ENCODE data around the gene ROCK2. TPM values are rescaled to one million over a fixed set of nuclear protein-coding genes. Genes with fewer than 3 reads are reported as not detected.

The ROCK2 gene
- polyA plus RNA-seq, 1 experiment, result 6.0 TPM

DNA sequence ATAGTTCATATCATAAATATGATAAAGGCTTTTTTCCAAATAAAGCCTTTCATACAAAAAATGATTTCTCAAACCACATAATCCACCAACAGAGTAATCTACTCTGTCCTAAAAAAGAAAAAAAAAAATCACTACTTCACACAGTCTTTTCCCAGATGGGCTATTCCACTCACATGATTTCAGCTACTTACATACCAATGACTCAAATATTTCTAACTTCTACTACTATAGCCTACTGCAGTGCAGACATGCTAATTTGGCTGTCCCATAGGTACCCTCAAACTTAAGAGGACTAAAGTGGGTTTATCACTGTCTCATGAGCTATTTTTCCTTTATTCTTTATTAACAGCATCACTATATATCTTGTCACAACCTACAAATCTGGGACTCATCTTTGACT lies 131.8 kb downstream of the ROCK2 start:
- CTCF ChIA-PET, result interaction anchor here (0.5 to 1.1 kb wide), 4 partner anchors 21 to 199 kb away, joined by 3 to 4 read pairs (median 3); no protein-coding TSS in a partner anchor
- POLR2A ChIA-PET, result no interaction called here
- H3K36me3 ChIP-seq (ENCODE audit: control insufficient read depth, insufficient read depth, low read length), result peaks cover 1% of the 10 kb centered on the region; the same call in 1 of the 2 replicates

GRCh38 chr2:11208083-11208482 lies 136.4 kb downstream of the ROCK2 start:
- no peak overlapping the region for H3K4me3 ChIP-seq (ENCODE audit: low read depth, low read length)
- CTCF ChIA-PET, result interaction anchor here (0.6 to 2.1 kb wide), 2 partner anchors 75 to 92 kb away, joined by 3 to 6 read pairs; a partner anchor contains a TSS
- no peak for DNase-seq (ENCODE audit: low read depth)
- TF ChIP-seq CTCF (IDR thresholded peaks at IDR 0.05; ENCODE audit: insufficient read depth, low read depth, low read length), result no peak
- H3K36me3 ChIP-seq (ENCODE audit: control insufficient read depth, insufficient read depth, low read length), result peaks cover 1% of the 10 kb centered on the region; the same call in 1 of the 2 replicates
- POLR2A ChIA-PET, result no interaction called here
- H3K27me3 ChIP-seq (ENCODE audit: control insufficient read depth, insufficient read depth, low read length), result no peaks in the 10 kb centered on the region

More for the DNA sequence above, 131.8 kb downstream of the ROCK2 start:
- Histone ChIP-seq H3K27me3 (ENCODE audit: control insufficient read depth, insufficient read depth, low read length) (no peaks in the 10 kb centered on the region), H3K4me3 (ENCODE audit: low read depth, low read length) (no peak overlapping the region)
- DNase-seq (ENCODE audit: low read depth), result no peak
- TF ChIP-seq CTCF (IDR thresholded peaks at IDR 0.05; ENCODE audit: insufficient read depth, low read depth, low read length), result no peak

DNA sequence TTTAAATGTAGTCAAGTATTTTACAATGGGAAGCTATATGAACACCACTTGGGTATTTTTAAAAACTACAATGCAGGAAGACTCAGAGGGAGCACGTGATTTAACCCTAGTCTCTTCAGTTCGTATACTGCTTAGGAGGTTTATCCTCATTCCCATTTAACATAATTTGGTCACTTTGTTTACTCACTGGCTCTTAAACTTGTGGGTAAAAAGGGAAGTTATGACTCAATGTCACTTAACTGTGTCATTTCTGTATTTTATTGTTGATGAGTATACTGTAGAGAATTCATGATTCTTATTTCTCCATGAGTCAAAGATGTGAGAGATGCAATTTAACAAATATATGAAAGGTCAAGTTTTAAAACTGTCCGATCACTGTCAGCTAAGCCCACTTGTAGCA lies 141.0 kb downstream of the ROCK2 start:
- POLR2A ChIA-PET, result no interaction called here
- no peaks in the 10 kb centered on the region for H3K36me3 ChIP-seq (ENCODE audit: control insufficient read depth, insufficient read depth, low read length)
- H3K4me3 ChIP-seq (ENCODE audit: low read depth, low read length), result no peak overlapping the region
- peak; percentile 60 for DNase-seq (ENCODE audit: low read depth)
- CTCF ChIA-PET, result no interaction called here
- no peaks in the 10 kb centered on the region for H3K27me3 ChIP-seq (ENCODE audit: control insufficient read depth, insufficient read depth, low read length)
- TF ChIP-seq CTCF (IDR thresholded peaks at IDR 0.05; ENCODE audit: insufficient read depth, low read depth, low read length), result no peak

- POLR2A ChIA-PET, result no interaction called here
- peaks cover 1% of the 10 kb centered on the region; the same call in 1 of the 2 replicates for H3K36me3 ChIP-seq (ENCODE audit: control insufficient read depth, insufficient read depth, low read length)
These were observed 142.5 kb downstream of the ROCK2 start for GRCh38 chr2:11201969-11202368.

DNA sequence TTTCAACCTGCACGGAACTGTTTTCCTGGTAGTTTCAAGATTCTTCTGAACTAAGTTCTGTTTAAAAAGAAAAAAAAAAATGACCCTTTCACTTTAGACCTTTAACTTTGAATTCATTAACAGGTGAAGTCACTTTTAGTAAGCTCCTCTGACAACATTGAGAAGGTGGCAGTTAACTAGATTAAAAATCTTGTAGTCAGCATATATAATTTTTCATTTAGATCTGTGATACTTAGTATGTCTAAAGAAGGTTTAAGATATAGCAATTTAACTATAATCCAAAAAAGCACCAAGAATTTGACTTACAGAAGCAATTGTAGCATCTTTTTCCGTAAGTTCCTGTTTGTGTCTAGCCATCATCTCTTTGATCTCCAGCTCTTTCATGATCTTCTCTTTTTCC lies 143.8 kb downstream of the ROCK2 start:
- TF ChIP-seq CTCF (IDR thresholded peaks at IDR 0.05; ENCODE audit: insufficient read depth, low read depth, low read length), result no peak
- peaks cover 4% of the 10 kb centered on the region; the same call in 1 of the 2 replicates for H3K36me3 ChIP-seq (ENCODE audit: control insufficient read depth, insufficient read depth, low read length)
- H3K27me3 ChIP-seq (ENCODE audit: control insufficient read depth, insufficient read depth, low read length), result no peaks in the 10 kb centered on the region
- no peak for DNase-seq (ENCODE audit: low read depth)
- ChIA-PET CTCF (interaction anchor here (0.7 to 1.0 kb wide), 3 partner anchors 69 to 246 kb away, joined by 3 to 4 read pairs (median 3); no protein-coding TSS in a partner anchor), POLR2A (no interaction called here)
- no peak overlapping the region for H3K4me3 ChIP-seq (ENCODE audit: low read depth, low read length)

More at GRCh38 chr2:11201969-11202368, 142.5 kb downstream of the ROCK2 start:
- Histone ChIP-seq H3K4me3 (ENCODE audit: low read depth, low read length) (no peak overlapping the region), H3K27me3 (ENCODE audit: control insufficient read depth, insufficient read depth, low read length) (no peaks in the 10 kb centered on the region)
- CTCF ChIA-PET, result no interaction called here
- no peak for DNase-seq (ENCODE audit: low read depth)
- no peak for TF ChIP-seq CTCF (IDR thresholded peaks at IDR 0.05; ENCODE audit: insufficient read depth, low read depth, low read length)
